GM23338 (cell line): Measurements from ENCODE around the gene CPXM2. TPM values are rescaled to one million over a fixed set of nuclear protein-coding genes. Genes with fewer than 3 reads are reported as not detected.

Source experiments
- ATAC-seq: fragments of 200-7000 bp; cut with Tn5 transposase; 3 replicates; pipeline ENCODE4 v1.9.1; 2020
- DNase-seq: peaks from one replicate; pipeline ENCODE4 v3.0.0-alpha.2; 2015; ENCODE audit warnings: low spot score
- H2AFZ ChIP-seq: fragments of 200-600 bp; sonication (generic); 2 replicates; pipeline ENCODE4 v1.8.0; 2016; ENCODE audit warnings: antibody characterized with exemption, mild to moderate bottlenecking, moderate library complexity
- H3F3A ChIP-seq: fragments of 200-600 bp; sonication (generic); replicated peaks from 2 replicates; pipeline ENCODE4 v1.8.0; 2017; ENCODE audit warnings: antibody characterized with exemption, mixed run types, low read depth
- H3K27ac ChIP-seq: fragments of 200-600 bp; sonication (generic); 2 replicates; pipeline ENCODE4 v1.6.1; 2016; ENCODE audit warnings: low read depth
- H3K27me3 ChIP-seq: fragments of 200-600 bp; sonication (generic); 2 replicates; pipeline ENCODE4 v1.8.0; 2016; ENCODE audit warnings: mild to moderate bottlenecking, mixed run types, moderate library complexity; ENCODE audit not compliant: insufficient read depth
- H3K36me3 ChIP-seq: fragments of 200-600 bp; sonication (generic); 2 replicates; pipeline ENCODE4 v1.8.0; 2016; ENCODE audit warnings: mild to moderate bottlenecking; ENCODE audit not compliant: insufficient read depth
- H3K4me1 ChIP-seq: fragments of 200-600 bp; sonication (generic); 2 replicates; pipeline ENCODE4 v1.8.0; 2016; ENCODE audit warnings: mild to moderate bottlenecking, moderate library complexity; ENCODE audit not compliant: insufficient read depth
- H3K4me2 ChIP-seq: fragments of 200-600 bp; sonication (generic); 2 replicates; pipeline ENCODE4 v1.7.1; 2017; ENCODE audit warnings: mixed run types
- H3K4me3 ChIP-seq: fragments of 200-600 bp; sonication (generic); 2 replicates; pipeline ENCODE4 v1.6.1; 2016; ENCODE audit warnings: mixed run types
- H3K79me2 ChIP-seq: fragments of 200-600 bp; sonication (generic); replicated peaks from 2 replicates; pipeline ENCODE4 v1.8.0; 2017; ENCODE audit warnings: mild to moderate bottlenecking; ENCODE audit not compliant: insufficient read depth
- H3K9me2 ChIP-seq: fragments of 200-600 bp; sonication (generic); 2 replicates; pipeline ENCODE4 v1.8.0; 2017; ENCODE audit not compliant: insufficient read depth
- H4K20me1 ChIP-seq: fragments of 200-600 bp; sonication (generic); replicated peaks from 2 replicates; pipeline ENCODE4 v1.8.0; 2017; ENCODE audit warnings: mild to moderate bottlenecking; ENCODE audit not compliant: insufficient read depth
- H3K27ac Mint-ChIP-seq: 2 replicates; pipeline ENCODE4 v1.8.0; 2020; ENCODE audit warnings: inconsistent platforms, mild to moderate bottlenecking, moderate library complexity, mixed read lengths
- H3K27me3 Mint-ChIP-seq: 3 replicates; pipeline ENCODE4 v1.8.0; 2022; ENCODE audit warnings: low read depth, mild to moderate bottlenecking, moderate library complexity, mixed read lengths, inconsistent platforms; ENCODE audit not compliant: insufficient read depth, poor library complexity
- H3K36me3 Mint-ChIP-seq: 3 replicates; pipeline ENCODE4 v1.8.0; 2021; ENCODE audit warnings: low read depth, mild to moderate bottlenecking, inconsistent platforms, moderate library complexity, mixed read lengths
- H3K4me1 Mint-ChIP-seq: 3 replicates; pipeline ENCODE4 v1.8.0; 2020; ENCODE audit warnings: mild to moderate bottlenecking, inconsistent platforms, mixed read lengths
- H3K4me3 Mint-ChIP-seq: 3 replicates; pipeline ENCODE4 v1.8.0; 2021; ENCODE audit warnings: moderate library complexity, mild to moderate bottlenecking, inconsistent platforms, mixed read lengths
- H3K9me3 Mint-ChIP-seq: 3 replicates; pipeline ENCODE4 v1.8.0; 2020; ENCODE audit warnings: moderate library complexity, mild to moderate bottlenecking, inconsistent platforms, mixed read lengths
- EZH2 ChIP-seq: fragments of 200-600 bp; sonication (generic); IDR thresholded peaks from one replicate; pipeline ENCODE4 v1.8.0; 2017; ENCODE audit warnings: antibody characterized with exemption, mild to moderate bottlenecking, low read depth; ENCODE audit not compliant: unreplicated experiment
- EZH2phosphoT487 ChIP-seq: fragments of 200-600 bp; sonication (generic); IDR thresholded peaks from one replicate; pipeline ENCODE4 v1.8.1; 2018; ENCODE audit warnings: antibody characterized with exemption; ENCODE audit not compliant: unreplicated experiment
- NANOG ChIP-seq: IDR thresholded peaks from 2 replicates; pipeline ENCODE4 v1.6.1; 2016; ENCODE audit warnings: antibody characterized with exemption, borderline replicate concordance
- POLR2AphosphoS5 ChIP-seq: IDR thresholded peaks from 2 replicates; pipeline ENCODE4 v1.6.1; 2016; ENCODE audit warnings: antibody characterized with exemption, low read depth
- ZNF331 ChIP-seq: fragments of 250-450 bp; sonication (Bioruptor Pico); IDR thresholded peaks from 2 replicates; pipeline ENCODE4 v1.5.0; 2020; ENCODE audit warnings: low read depth, mild to moderate bottlenecking, moderate library complexity
- ZNF462 ChIP-seq: fragments of 250-450 bp; sonication (Bioruptor Pico); IDR thresholded peaks from 2 replicates; pipeline ENCODE4 v1.5.0; 2020; ENCODE audit warnings: mild to moderate bottlenecking, moderate library complexity
- polyA plus RNA-seq: library from polyadenylated mRNA; unstranded; fragments of >200 nt; fragmentation: Nextera tagmentation; extraction: Ambion mirVana; gene quantifications from 2 replicates; pipeline ENCODE4 v1.2.1, GENCODE V29; 2016
- total RNA-seq: library from RNA; depleted of rRNA; stranded (reverse); fragments of >200 nt; shearing (Covaris generic); gene quantifications from 2 replicates; pipeline ENCODE4 v1.2.3, GENCODE V29; 2014
- TF ChIP-seq, protein P1 (sequence below): IDR thresholded peaks from one replicate; pipeline ENCODE4 v1.6.1; 2018; ENCODE audit warnings: antibody characterized with exemption; ENCODE audit not compliant: unreplicated experiment
- TF ChIP-seq, protein P2 (sequence below): IDR thresholded peaks from 2 replicates; pipeline ENCODE4 v1.6.1; 2016; ENCODE audit warnings: antibody characterized with exemption

Gene CPXM2
- total and polyA plus RNA-seq, 2 experiments from 2014 or later = 1.6 to 8.1 TPM

DNA sequence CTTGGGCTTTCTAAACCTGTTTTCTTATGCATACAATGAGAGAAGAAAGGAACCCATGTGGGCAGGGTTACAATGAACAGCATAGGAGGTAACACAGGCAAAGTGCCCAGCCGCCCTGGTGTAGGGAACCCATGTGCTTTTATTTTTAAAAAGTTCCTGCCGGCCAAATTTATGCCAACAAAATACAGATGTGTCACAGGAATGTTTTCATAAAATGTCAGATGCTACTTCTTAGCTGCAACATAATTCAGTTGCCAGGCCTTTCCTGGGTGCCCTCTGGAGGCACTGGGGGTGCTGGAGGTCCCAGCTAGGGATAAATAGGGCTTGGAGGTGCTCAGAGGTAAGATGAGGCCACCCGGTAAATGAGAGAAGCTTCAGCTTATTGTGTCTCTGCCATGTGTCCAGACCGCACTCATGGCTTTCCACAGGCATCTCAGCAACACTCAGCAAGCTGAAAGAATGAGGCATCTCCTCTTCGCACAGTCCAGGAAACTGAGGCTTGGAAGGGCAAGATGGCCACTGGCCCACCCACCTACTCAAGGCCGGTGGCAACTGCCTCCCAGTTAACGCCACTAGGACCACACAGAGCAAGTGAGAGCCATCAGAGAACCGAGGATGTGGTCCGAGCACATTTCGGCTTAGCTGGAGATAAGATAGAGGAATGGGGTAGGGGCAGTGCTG, 58.3 kb downstream of the CPXM2 start:
- Mint-ChIP-seq H3K9me3 (no peaks in the 10 kb centered on the region), H3K27ac (no peak overlapping the region), H3K27me3 (peaks cover 3% of the 10 kb centered on the region), H3K4me3 (no peak overlapping the region), H3K4me1 (peaks cover 13% of the 10 kb centered on the region), H3K36me3 (no peaks in the 10 kb centered on the region; the same call in 1 of the 3 replicates)
- Histone ChIP-seq H4K20me1 (no peaks in the 10 kb centered on the region), H3K27me3 (no peaks in the 10 kb centered on the region), H3K4me1 (no peaks in the 10 kb centered on the region), H3F3A (no peaks in the 10 kb centered on the region), H3K4me2 (no peak overlapping the region), H2AFZ (no peak overlapping the region), H3K4me3 (no peak overlapping the region), H3K36me3 (no peaks in the 10 kb centered on the region), H3K9me2 (no peaks in the 10 kb centered on the region), H3K79me2 (no peaks in the 10 kb centered on the region), H3K27ac (no peak overlapping the region)
- no peak for ATAC-seq
- TF ChIP-seq, protein P1, sequence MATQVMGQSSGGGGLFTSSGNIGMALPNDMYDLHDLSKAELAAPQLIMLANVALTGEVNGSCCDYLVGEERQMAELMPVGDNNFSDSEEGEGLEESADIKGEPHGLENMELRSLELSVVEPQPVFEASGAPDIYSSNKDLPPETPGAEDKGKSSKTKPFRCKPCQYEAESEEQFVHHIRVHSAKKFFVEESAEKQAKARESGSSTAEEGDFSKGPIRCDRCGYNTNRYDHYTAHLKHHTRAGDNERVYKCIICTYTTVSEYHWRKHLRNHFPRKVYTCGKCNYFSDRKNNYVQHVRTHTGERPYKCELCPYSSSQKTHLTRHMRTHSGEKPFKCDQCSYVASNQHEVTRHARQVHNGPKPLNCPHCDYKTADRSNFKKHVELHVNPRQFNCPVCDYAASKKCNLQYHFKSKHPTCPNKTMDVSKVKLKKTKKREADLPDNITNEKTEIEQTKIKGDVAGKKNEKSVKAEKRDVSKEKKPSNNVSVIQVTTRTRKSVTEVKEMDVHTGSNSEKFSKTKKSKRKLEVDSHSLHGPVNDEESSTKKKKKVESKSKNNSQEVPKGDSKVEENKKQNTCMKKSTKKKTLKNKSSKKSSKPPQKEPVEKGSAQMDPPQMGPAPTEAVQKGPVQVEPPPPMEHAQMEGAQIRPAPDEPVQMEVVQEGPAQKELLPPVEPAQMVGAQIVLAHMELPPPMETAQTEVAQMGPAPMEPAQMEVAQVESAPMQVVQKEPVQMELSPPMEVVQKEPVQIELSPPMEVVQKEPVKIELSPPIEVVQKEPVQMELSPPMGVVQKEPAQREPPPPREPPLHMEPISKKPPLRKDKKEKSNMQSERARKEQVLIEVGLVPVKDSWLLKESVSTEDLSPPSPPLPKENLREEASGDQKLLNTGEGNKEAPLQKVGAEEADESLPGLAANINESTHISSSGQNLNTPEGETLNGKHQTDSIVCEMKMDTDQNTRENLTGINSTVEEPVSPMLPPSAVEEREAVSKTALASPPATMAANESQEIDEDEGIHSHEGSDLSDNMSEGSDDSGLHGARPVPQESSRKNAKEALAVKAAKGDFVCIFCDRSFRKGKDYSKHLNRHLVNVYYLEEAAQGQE = no peak
- TF ChIP-seq ZNF462 (no peak), POLR2AphosphoS5 (no peak), ZNF331 (CRISPR knock-in tag) (no peak), EZH2 (no peak), EZH2phosphoT487 (no peak), NANOG (no peak)
- TF ChIP-seq, protein P2, sequence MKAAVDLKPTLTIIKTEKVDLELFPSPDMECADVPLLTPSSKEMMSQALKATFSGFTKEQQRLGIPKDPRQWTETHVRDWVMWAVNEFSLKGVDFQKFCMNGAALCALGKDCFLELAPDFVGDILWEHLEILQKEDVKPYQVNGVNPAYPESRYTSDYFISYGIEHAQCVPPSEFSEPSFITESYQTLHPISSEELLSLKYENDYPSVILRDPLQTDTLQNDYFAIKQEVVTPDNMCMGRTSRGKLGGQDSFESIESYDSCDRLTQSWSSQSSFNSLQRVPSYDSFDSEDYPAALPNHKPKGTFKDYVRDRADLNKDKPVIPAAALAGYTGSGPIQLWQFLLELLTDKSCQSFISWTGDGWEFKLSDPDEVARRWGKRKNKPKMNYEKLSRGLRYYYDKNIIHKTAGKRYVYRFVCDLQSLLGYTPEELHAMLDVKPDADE = no peak
- DNase-seq = no peak
